ENCODE measurements around the gene ZC3H14. TPM values are rescaled to one million over a fixed set of nuclear protein-coding genes. Genes with fewer than 3 reads are reported as not detected.

Gene ZC3H14
- total RNA-seq, 4 donors from 2014 or later = 88.5 to 112 (median 104) TPM

GRCh38 chr14:88630565-88630964, 67.7 kb downstream of the ZC3H14 start:
- no peak overlapping the region for H3K27ac ChIP-seq
- 62 to 76% methylated on average over 6 of the region's 6 CpGs for WGBS, 2 donors
- DNase-seq = no peak
- intact Hi-C loops (cut with DNase I) = no loop called here
- H3K27me3 ChIP-seq = no peaks in the 10 kb centered on the region
- TF ChIP-seq, protein P1, sequence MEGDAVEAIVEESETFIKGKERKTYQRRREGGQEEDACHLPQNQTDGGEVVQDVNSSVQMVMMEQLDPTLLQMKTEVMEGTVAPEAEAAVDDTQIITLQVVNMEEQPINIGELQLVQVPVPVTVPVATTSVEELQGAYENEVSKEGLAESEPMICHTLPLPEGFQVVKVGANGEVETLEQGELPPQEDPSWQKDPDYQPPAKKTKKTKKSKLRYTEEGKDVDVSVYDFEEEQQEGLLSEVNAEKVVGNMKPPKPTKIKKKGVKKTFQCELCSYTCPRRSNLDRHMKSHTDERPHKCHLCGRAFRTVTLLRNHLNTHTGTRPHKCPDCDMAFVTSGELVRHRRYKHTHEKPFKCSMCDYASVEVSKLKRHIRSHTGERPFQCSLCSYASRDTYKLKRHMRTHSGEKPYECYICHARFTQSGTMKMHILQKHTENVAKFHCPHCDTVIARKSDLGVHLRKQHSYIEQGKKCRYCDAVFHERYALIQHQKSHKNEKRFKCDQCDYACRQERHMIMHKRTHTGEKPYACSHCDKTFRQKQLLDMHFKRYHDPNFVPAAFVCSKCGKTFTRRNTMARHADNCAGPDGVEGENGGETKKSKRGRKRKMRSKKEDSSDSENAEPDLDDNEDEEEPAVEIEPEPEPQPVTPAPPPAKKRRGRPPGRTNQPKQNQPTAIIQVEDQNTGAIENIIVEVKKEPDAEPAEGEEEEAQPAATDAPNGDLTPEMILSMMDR (IDR thresholded peaks at IDR 0.05) = no peak
- TF ChIP-seq POLR2A (IDR thresholded peaks at IDR 0.05) = no peak
- no peaks in the 10 kb centered on the region for H3K4me1 ChIP-seq
- no peaks in the 10 kb centered on the region for H3K36me3 ChIP-seq
- H3K4me3 ChIP-seq (replicated peaks in 1 of 3) = no peak overlapping the region
- no peaks in the 10 kb centered on the region for H3K9me3 ChIP-seq

- 63 to 93% methylated on average over 3 of the region's 3 CpGs for WGBS, 2 donors
Observed at GRCh38 chr14:88631091-88631490, 68.3 kb downstream of the ZC3H14 start.

GRCh38 chr14:88632512-88632911, 69.7 kb downstream of the ZC3H14 start:
- H3K9me3 ChIP-seq = no peaks in the 10 kb centered on the region
- no peak overlapping the region for H3K4me3 ChIP-seq (replicated peaks in 1 of 3)
- DNase-seq = no peak
- H3K36me3 ChIP-seq = no peaks in the 10 kb centered on the region
- WGBS, 2 donors = 64 to 81% methylated on average over 2 of the region's 2 CpGs
- intact Hi-C loops (cut with DNase I) = no loop called here
- TF ChIP-seq POLR2A (IDR thresholded peaks at IDR 0.05) = no peak
- TF ChIP-seq, protein P1 (IDR thresholded peaks at IDR 0.05) = no peak
- no peaks in the 10 kb centered on the region for H3K27me3 ChIP-seq
- H3K27ac ChIP-seq = no peak overlapping the region
- no peaks in the 10 kb centered on the region for H3K4me1 ChIP-seq

More at GRCh38 chr14:88631091-88631490, 68.3 kb downstream of the ZC3H14 start:
- Histone ChIP-seq H3K27ac (no peak overlapping the region), H3K27me3 (no peaks in the 10 kb centered on the region), H3K4me3 (replicated peaks in 1 of 3) (no peak overlapping the region), H3K36me3 (no peaks in the 10 kb centered on the region), H3K9me3 (no peaks in the 10 kb centered on the region), H3K4me1 (no peaks in the 10 kb centered on the region)
- intact Hi-C loops (cut with DNase I) = no loop called here
- no peak for TF ChIP-seq POLR2A (IDR thresholded peaks at IDR 0.05)
- TF ChIP-seq, protein P1 (IDR thresholded peaks at IDR 0.05) = no peak
- no peak for DNase-seq

- intact Hi-C loops (cut with DNase I) = no loop called here
- Histone ChIP-seq H3K9me3 (no peaks in the 10 kb centered on the region), H3K4me1 (no peaks in the 10 kb centered on the region), H3K36me3 (no peaks in the 10 kb centered on the region), H3K4me3 (replicated peaks in 1 of 3) (no peak overlapping the region), H3K27me3 (no peaks in the 10 kb centered on the region), H3K27ac (no peak overlapping the region)
- WGBS, 2 donors = 74 to 86% methylated on average over 1 of the region's 1 CpG
- no peak for DNase-seq
- TF ChIP-seq, protein P1 (IDR thresholded peaks at IDR 0.05) = no peak
- TF ChIP-seq POLR2A (IDR thresholded peaks at IDR 0.05) = no peak
Observed at GRCh38 chr14:88639221-88639620, 76.4 kb downstream of the ZC3H14 start.

- intact Hi-C loops (cut with DNase I) = no loop called here
- Histone ChIP-seq H3K27ac (no peak overlapping the region), H3K4me1 (no peaks in the 10 kb centered on the region), H3K36me3 (no peaks in the 10 kb centered on the region), H3K9me3 (no peaks in the 10 kb centered on the region), H3K27me3 (no peaks in the 10 kb centered on the region), H3K4me3 (replicated peaks in 1 of 3) (no peak overlapping the region)
- 93 to 94% methylated on average over 5 of the region's 5 CpGs for WGBS, 2 donors
- no peak for TF ChIP-seq POLR2A (IDR thresholded peaks at IDR 0.05)
- DNase-seq = no peak
Observed at GRCh38 chr14:88660056-88660455, 97.2 kb downstream of the ZC3H14 start.
